Aorta (tissue), 5 donors: ENCODE measurements around the gene DDN. TPM values are rescaled to one million over a fixed set of nuclear protein-coding genes. Genes with fewer than 3 reads are reported as not detected.

Source experiments
- ATAC-seq: fragments of 200-7000 bp; cut with Tn5 transposase; one replicate; pipeline ENCODE4 v1.9.1; 2022; ENCODE audit warnings: moderate library complexity; ENCODE audit not compliant: low FRiP score
- DNase-seq, 2 donors: peaks; one replicate each; pipeline ENCODE4 v3.0.0-alpha.2; 2020
- H3K27ac ChIP-seq, 2 donors: one replicate each; pipeline ENCODE4 v1.5.1; 2013; ENCODE audit warnings: low read length in 2 of 2, mild to moderate bottlenecking in 2 of 2, moderate library complexity in 2 of 2, control low read depth in 1 of 2, inconsistent platforms in 1 of 2, low read depth in 1 of 2
- H3K27me3 ChIP-seq, 2 donors: one replicate each; pipeline ENCODE4 v1.6.1; 2013; ENCODE audit warnings: control low read depth in 1 of 2, low read length in 1 of 2, mild to moderate bottlenecking in 1 of 2, moderate library complexity in 1 of 2; ENCODE audit not compliant: insufficient read depth in 2 of 2, control insufficient read depth in 1 of 2
- H3K36me3 ChIP-seq, 2 donors: one replicate each; pipeline ENCODE4 v1.6.1; 2013; ENCODE audit warnings: control low read depth in 1 of 2, low read length in 1 of 2, mild to moderate bottlenecking in 1 of 2; ENCODE audit not compliant: insufficient read depth in 2 of 2, control insufficient read depth in 1 of 2
- H3K4me1 ChIP-seq, 2 donors: one replicate each; pipeline ENCODE4 v1.6.1; 2013; ENCODE audit warnings: low read length in 2 of 2, control low read depth in 1 of 2, mild to moderate bottlenecking in 1 of 2, moderate library complexity in 1 of 2; ENCODE audit not compliant: insufficient read depth in 2 of 2, control insufficient read depth in 1 of 2
- H3K4me3 ChIP-seq, 2 donors: one replicate each; pipeline ENCODE4 v1.5.1; 2013; ENCODE audit warnings: low read length in 2 of 2, control low read depth in 1 of 2, mild to moderate bottlenecking in 1 of 2
- H3K9me3 ChIP-seq: one replicate; pipeline ENCODE4 v1.6.1; 2013; ENCODE audit warnings: mild to moderate bottlenecking, low read length; ENCODE audit not compliant: control insufficient read depth
- WGBS, 2 donors: extraction: QIAGEN DNeasy Blood & Tissue Kit; methylation state at CpG; one replicate each; pipeline ENCODE4 v1.1.7; 2013; 5-methylcytosine and 5-hydroxymethylcytosine counted together
- intact Hi-C, 2 donors: fragments of 100-400 bp; cut with DNase I; formaldehyde crosslinking; loops; one replicate each; pipeline versions ENCODE4 v1.14.2 to v1.15.0; 2022
- long read RNA-seq, 2 donors: library from polyadenylated mRNA; unstranded; transcript quantifications; one replicate each; pipeline ENCODE4 v2.0.0, GENCODE V29; 2020 to 2021
- polyA plus RNA-seq, 2 donors: library from polyadenylated mRNA; stranded (reverse); fragments of 200-250 nt; gene quantifications; one replicate each; pipeline ENCODE4 v1.2.3, GENCODE V29; 2013
- total RNA-seq, 2 donors: library from RNA; stranded (reverse); fragmentation: NEBNext Ultra II Directional; extraction: Animal tissue kit (Norgen Biotek cat#: 25700); gene quantifications; one replicate each; pipeline ENCODE4 v1.2.1, GENCODE V29; 2021
- donor health status: healthy with polysubstance abuse.
- donor health status: Bipolar disorder and iron deficiency.
- donor health status: DM: no; HTN: no; CAD: no.
- donor health status: DM: no; HTN: no; CAD: no.
- donor health status: DM: yes; HTN: yes; CAD: no.

The DDN gene
- total RNA-seq: under 1 TPM in 1 of 2 donors, not detected in 1; 0.10 TPM
- under 1 TPM in 1 of 2 donors, not detected in 1; 0.50 TPM for polyA plus RNA-seq
- long read RNA-seq, donor 1: 0 reads
- long read RNA-seq, donor 2: 0 reads

DNA sequence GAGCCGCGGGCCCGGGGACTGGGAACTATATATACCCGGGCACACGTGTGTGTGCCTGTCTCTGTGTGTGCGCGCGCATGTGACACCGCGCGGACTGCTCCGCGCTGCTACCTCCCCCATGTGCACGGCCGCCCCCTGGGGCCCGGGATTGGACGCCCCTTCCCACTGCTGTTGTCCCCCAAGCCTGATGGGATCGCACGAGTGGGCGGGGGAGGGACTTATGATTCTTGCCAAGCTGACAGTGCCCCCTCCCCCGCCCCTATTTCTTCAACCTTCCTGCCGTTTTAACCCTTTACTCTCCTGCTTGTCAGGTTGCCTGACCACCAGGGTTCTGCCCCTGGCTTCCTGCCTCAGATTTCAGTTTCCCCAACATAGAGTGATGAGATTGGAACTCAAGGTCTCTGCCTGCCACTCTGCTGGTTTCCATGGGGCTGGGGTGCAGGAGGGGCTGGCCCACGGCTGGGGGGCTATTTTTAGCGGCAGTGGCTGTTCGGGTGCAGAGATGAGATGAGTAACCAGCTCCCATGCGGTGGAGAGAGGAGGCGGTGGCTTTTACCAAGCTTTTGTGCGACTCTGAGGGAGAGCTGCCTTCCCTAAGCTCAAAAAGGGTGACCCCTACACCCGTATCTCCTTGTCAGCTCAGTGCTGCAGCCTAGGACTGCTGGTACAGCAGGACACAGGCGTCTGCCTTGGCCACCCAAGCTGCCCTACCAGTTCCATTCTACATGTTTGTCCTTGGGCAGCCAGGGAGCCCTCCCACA lies at the start of gene DDN:
Gene DDN, minus strand, starts transcription at position 5 of the 761 bp plus-strand sequence. CDS start 88 bp downstream, outside the sequence.
- WGBS, 2 donors: 1 to 2% methylated on average over 19 to 30 of the region's 30 CpGs
- DNase-seq: peak in 1 of 2 donors; percentile 56
- Histone ChIP-seq H3K4me1 (no peaks in the 10 kb centered on the region), H3K27ac (no peak within 1 kb of the TSS), H3K36me3 (peaks cover 4 to 15% of the 10 kb centered on the region in 2 donors), H3K9me3 (no peaks in the 10 kb centered on the region), H3K4me3 (peak within 1 kb of the TSS; percentile 8 to 63), H3K27me3 (no peaks in the 10 kb centered on the region)
- ATAC-seq: no peak
- intact Hi-C loops: loop anchor here in 1 of 2 donors (10.0 kb wide), 1 partner anchor 145 kb away; the partner anchor contains the start of gene DDX23

DNA sequence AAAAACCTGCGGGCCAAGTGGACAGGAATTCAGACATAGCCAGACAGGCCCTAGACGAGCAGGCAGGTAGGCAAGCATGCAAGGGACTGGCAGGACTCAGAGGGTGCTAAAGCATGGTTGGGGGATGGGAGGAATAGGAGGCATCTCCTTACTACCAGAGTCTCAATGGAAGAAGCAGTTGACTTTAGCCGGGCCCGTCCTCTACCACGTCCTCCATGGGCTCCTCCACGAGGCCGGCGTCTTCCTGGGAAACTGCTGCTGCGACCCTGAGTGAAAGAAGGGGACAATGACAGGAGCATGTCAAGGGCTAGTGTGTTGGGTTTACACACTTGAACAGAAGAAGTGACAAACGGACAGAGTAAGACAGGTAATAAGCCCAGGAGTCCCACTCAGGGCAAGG lies 49.8 kb upstream of the DDN start:
- 87 to 89% methylated on average over 10 of the region's 10 CpGs for WGBS, 2 donors
- Histone ChIP-seq H3K27ac (no peak overlapping the region), H3K27me3 (no peaks in the 10 kb centered on the region), H3K9me3 (no peaks in the 10 kb centered on the region), H3K4me3 (no peak overlapping the region), H3K36me3 (peaks cover 3 to 21% of the 10 kb centered on the region in 2 donors), H3K4me1 (no peaks in the 10 kb centered on the region)
- ATAC-seq (no peak), DNase-seq (peak in 1 of 2 donors; percentile 26)
- intact Hi-C loops: no loop called here

DNA sequence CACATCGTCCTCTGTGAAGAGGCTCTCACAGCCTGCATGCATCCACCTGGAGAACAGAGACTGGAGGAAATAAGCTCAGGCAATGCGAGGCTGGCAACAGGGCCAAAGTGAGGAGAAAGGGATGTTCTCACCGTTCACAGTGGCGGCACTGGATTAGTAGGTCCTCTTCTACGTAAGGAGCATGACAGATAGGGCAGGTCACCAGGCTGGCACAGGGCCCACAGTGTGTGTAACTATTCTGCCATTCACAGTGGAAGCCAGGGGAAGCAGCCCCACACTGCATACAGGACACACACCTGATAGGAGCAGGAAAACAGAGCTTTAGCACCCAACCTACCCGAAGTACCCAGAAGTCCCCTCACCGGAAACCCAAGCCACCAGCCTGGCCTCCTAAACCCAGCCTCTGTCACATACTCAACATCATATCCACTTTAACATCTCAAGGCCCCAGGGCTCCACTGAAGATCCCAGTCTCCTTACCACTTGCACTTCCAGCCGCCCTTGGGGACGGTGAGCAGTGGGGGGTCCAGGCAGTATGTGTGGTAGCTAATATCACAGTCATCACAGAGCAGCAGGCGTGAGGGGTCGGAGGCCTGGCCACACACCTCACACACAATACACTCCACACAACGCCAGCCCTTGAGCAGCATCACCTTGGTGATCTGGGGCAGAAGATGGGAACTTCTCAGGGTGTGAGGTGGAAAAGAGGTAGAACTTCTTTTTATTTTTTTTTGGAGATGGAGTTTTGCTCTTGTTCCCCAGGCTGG lies 47.1 kb upstream of the DDN start:
- H3K27ac ChIP-seq: no peak overlapping the region
- no peaks in the 10 kb centered on the region for H3K4me1 ChIP-seq
- DNase-seq: peak; percentile 26 to 68
- no peaks in the 10 kb centered on the region for H3K9me3 ChIP-seq
- 87 to 88% methylated on average over 12 of the region's 12 CpGs for WGBS, 2 donors
- no peaks in the 10 kb centered on the region for H3K27me3 ChIP-seq
- ATAC-seq: no peak
- intact Hi-C loops: no loop called here
- H3K4me3 ChIP-seq: no peak overlapping the region
- peaks cover 0 to 30% of the 10 kb centered on the region in 2 donors for H3K36me3 ChIP-seq

DNA sequence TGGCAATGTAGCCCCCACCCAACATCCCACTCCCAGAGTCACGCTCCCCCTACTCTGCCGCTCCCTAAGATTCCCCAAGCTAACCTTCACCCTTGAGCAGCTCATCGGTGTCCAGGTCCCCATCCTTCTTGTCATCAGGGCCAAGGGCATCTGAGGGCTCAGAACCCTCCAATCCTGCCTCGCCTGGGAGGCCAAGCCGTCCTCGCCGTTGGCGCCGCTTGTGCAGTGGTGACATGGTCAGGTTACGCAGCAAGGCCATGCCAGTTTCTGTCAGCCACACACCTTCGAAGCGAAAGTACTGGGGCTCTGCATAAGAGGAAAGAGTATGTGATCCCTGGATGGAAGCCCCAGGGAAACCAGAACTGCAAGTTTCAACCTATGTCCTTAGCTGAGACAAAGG lies 45.5 kb upstream of the DDN start:
- Histone ChIP-seq H3K36me3 (peaks cover 0 to 27% of the 10 kb centered on the region in 2 donors), H3K27ac (no peak overlapping the region), H3K4me3 (no peak overlapping the region), H3K4me1 (no peaks in the 10 kb centered on the region), H3K27me3 (no peaks in the 10 kb centered on the region), H3K9me3 (no peaks in the 10 kb centered on the region)
- WGBS, 2 donors: 95% methylated on average over 12 of the region's 12 CpGs
- intact Hi-C loops: no loop called here
- peak in 1 of 2 donors; percentile 37 for DNase-seq
- no peak for ATAC-seq

DNA sequence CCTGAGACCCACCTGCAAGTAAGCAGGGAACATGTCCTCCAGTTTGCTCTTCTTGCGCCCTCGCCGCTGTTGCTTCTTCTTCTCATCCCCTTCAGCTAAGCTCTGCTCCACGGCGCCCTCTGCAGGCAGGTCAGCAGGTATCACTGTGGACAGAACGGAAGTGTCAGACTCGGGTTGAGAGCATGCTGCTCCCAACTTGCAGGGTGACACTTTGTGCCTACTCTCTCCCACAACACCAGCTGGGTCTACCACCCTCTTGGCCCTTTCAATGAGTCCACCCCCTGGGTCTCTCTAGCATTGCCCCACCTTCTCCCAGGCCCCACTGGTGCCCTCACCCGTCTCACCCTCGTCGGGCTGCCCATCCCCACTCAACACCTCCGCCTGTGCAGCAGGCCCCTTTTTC lies 44.7 kb upstream of the DDN start:
- H3K9me3 ChIP-seq: no peaks in the 10 kb centered on the region
- intact Hi-C loops: no loop called here
- peaks cover 0 to 26% of the 10 kb centered on the region in 2 donors for H3K36me3 ChIP-seq
- WGBS, 2 donors: 53 to 61% methylated on average over 11 of the region's 11 CpGs
- H3K4me3 ChIP-seq: no peak overlapping the region
- H3K27ac ChIP-seq: no peak overlapping the region
- peak; percentile 30 for ATAC-seq
- H3K4me1 ChIP-seq: no peaks in the 10 kb centered on the region
- DNase-seq: peak; percentile 82 to 89
- no peaks in the 10 kb centered on the region for H3K27me3 ChIP-seq

DNA sequence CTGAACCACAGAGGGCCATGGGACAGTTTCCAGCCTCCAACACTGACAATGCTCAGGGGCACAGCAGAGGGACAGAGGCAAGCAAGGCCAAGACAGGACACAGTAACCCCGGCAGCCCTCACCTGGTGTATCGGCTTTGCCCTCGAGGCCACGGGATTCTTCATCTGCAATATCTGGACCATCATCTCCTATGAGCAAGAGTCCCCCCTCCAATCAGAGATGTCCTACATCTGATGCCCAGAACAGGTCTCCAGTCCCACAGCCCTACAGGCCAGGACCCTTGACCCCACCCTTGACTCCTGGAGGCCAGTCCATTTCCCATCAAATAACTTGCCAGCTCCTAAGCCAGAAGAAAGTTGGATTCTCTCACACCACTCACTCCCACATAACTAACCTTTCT lies 44.1 kb upstream of the DDN start:
- WGBS, 2 donors: 92 to 96% methylated on average over 4 of the region's 4 CpGs
- intact Hi-C loops: no loop called here

DNA sequence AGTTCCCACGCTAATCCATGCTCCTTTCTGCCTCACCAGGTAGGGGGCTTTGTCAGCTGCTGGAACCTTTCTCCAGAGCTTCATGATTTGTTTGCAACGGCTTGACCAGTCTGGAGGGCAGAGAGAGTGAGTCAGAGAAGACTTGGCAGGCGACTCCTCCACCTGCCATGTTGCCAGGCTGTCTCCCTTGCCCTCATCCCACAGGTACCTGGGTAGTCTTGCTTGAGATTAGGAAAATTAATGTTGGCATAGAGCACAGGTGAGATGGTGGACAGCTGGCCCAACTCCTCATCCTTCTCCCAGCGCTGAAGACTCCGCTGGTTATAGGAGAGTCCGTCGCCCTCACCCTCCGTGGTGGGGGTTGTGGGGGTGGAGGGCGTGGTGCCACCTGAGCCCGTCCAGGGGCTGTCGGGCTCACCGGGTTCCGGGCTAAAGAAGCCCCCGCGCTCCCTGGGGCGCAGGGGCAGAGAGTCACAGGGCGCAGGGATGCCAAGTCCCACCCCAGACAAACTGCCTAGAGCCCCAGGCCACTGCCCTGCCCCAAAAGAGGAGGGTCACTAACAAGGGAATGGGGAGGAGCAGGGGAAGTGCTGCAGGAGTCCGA lies 42.8 kb upstream of the DDN start:
- no peak for ATAC-seq
- no peak overlapping the region for H3K4me3 ChIP-seq
- H3K9me3 ChIP-seq: no peaks in the 10 kb centered on the region
- H3K27me3 ChIP-seq: no peaks in the 10 kb centered on the region
- WGBS, 2 donors: 84 to 86% methylated on average over 18 of the region's 18 CpGs
- H3K36me3 ChIP-seq: peaks cover 0 to 31% of the 10 kb centered on the region in 2 donors
- intact Hi-C loops: no loop called here
- peak in 1 of 2 donors; percentile 29 for DNase-seq
- no peaks in the 10 kb centered on the region for H3K4me1 ChIP-seq
- no peak overlapping the region for H3K27ac ChIP-seq

More for the DNA sequence above, 44.1 kb upstream of the DDN start:
- H3K27ac ChIP-seq: no peak overlapping the region
- H3K36me3 ChIP-seq: peaks cover 0 to 29% of the 10 kb centered on the region in 2 donors
- peak in 1 of 2 donors; percentile 36 for DNase-seq
- H3K27me3 ChIP-seq: no peaks in the 10 kb centered on the region
- no peak for ATAC-seq
- no peak overlapping the region for H3K4me3 ChIP-seq
- no peaks in the 10 kb centered on the region for H3K9me3 ChIP-seq
- H3K4me1 ChIP-seq: no peaks in the 10 kb centered on the region

DNA sequence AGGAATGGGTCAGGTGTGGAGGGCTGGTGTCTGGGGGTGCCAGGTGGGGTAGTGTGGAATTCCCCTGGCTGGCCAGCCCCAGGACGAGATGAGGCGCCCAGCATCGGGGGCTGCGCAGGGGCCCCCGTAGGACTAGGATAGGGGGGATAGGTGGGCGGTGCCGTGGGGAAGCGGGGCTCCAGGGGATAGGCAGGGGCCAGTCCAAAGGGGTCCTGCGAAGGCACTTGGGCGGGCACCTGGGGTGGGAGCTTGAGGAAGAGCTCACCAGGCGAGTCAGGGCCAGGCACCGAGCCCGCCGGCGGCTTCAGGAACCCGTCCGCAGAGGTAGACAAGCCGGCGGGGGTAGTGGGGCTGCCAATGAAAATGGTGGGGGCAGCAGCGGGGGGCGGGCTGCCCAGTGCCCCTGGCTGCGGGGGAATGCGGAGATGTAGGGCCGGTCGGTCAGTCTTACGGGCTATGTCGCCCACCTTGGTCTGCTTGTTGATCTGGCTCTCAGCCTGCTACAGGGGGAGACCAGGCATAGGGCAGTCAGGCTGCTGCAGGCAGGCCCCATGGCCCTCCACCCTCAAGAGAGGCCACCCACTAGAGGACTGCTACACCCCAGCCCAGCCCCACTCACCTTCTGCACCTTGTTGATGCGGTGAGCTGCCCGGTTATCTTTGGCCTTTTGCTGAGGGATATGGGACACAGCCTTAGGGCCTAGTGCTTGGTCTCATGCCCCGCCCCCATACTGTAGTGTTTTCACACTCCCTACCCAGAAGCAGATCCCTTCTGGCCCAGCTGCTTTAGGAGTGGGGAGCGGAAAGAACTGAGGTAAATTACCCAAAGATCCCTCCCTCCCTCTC lies 42.1 kb upstream of the DDN start:
- ATAC-seq (no peak), DNase-seq (peak; percentile 43 to 67)
- WGBS, 2 donors: 90 to 91% methylated on average over 31 of the region's 31 CpGs
- Histone ChIP-seq H3K4me3 (no peak overlapping the region), H3K9me3 (no peaks in the 10 kb centered on the region), H3K4me1 (no peaks in the 10 kb centered on the region), H3K36me3 (peaks cover 0 to 32% of the 10 kb centered on the region in 2 donors), H3K27ac (no peak overlapping the region), H3K27me3 (no peaks in the 10 kb centered on the region)
- intact Hi-C loops: no loop called here
